ENCODE measurements around the gene SMARCA2.
A peak's percentile ranks its signal among the peaks of the same experiment; 100 is the strongest.

The SMARCA2 gene

DNA sequence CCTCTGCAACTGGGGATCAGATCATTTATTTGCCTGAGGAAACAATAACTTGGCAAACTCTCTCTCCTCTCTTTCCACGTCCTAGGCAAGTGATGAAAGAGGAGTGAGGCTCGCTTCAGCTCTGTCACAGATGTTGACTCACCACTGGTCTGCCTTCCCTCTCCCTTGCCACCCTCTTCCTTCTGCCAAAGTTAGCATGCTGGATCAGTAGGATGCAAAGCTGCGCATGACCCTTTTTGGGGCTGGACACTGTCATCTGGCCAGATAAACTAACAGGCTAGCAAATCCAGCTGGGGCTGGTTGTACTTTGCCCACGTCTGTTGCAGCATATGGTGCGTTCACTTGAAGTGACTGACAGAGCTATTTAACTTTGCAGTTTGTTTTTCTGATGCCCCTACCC is 36.2 kb upstream of the SMARCA2 start:
- H3K4me3 ChIP-seq (ENCODE audit: control insufficient read depth, low read depth, low read length): no peak overlapping the region
- TF ChIP-seq CTCF (conservative IDR thresholded peaks at IDR 0.05; ENCODE audit: control insufficient read depth, insufficient read depth, low read depth, low read length): no peak
- peak; percentile 81 for DNase-seq (ENCODE audit: low read depth)

- DNase-seq (ENCODE audit: low read depth): peak; percentile 84
- H3K4me3 ChIP-seq (ENCODE audit: control insufficient read depth, low read depth, low read length): no peak overlapping the region
- no peak for TF ChIP-seq CTCF (conservative IDR thresholded peaks at IDR 0.05; ENCODE audit: control insufficient read depth, insufficient read depth, low read depth, low read length)
These were observed 35.3 kb upstream of the SMARCA2 start for GRCh38 chr9:1979741-1980367.

DNA sequence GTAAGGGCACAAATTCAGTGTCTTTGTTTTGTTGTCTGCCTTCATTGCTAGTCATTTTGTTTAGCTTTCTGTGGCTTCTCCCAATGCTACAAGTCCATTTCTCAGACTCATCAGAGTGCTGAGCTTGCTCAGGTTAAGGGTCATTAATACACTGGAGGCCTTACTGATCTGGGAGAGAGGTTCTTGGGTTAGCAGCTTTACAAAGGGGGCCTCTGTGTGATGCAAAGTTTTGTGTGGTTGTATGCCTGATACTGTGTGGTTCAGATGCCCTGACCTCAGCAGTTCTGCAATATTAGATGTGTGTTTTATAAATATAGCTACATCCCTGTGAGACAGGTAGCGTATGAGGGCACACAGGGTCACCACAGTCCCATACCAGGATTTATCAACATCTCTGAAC is 34.8 kb upstream of the SMARCA2 start:
- H3K4me3 ChIP-seq (ENCODE audit: control insufficient read depth, low read depth, low read length): no peak overlapping the region
- no peak for TF ChIP-seq CTCF (conservative IDR thresholded peaks at IDR 0.05; ENCODE audit: control insufficient read depth, insufficient read depth, low read depth, low read length)
- no peak for DNase-seq (ENCODE audit: low read depth)

DNA sequence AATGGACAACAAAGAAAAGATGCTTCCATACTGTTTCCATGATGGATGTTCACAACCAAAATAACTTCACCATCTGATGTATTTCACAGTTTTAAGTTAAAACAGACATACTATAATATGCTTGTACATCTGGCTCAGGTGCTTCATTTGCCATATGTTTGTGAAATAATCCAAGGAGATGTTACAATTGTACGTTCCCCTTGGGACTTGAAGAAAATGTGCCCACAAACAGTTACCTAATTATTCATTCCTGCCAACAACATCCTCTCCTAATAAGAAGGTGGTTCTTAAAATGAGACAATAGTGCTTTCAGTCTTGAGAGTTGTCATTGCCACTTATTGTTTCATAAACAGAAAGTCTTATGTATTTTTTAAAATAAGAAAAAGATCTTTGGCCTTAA is 33.1 kb upstream of the SMARCA2 start:
- no peak for TF ChIP-seq CTCF (conservative IDR thresholded peaks at IDR 0.05; ENCODE audit: control insufficient read depth, insufficient read depth, low read depth, low read length)
- no peak overlapping the region for H3K4me3 ChIP-seq (ENCODE audit: control insufficient read depth, low read depth, low read length)
- no peak for DNase-seq (ENCODE audit: low read depth)

DNA sequence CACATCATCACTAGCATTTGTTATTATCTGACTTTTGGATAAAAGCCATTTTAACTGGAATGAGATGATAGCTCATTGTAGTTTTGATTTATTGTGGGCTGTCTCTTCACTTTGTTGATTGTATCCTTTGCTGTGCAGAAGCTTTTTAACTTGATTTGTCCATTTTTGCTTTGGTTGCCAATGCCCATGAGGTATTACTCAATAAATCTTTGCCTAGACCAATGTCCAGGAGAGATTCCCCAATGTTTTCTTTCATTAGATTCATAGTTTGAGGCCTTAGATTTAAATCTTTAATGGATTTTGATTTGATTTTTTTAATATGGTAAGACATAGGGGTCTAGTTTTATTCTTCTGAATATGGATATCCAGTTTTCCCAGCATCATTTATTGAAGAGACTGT is 28.8 kb upstream of the SMARCA2 start:
- DNase-seq (ENCODE audit: low read depth): no peak
- no peak overlapping the region for H3K4me3 ChIP-seq (ENCODE audit: control insufficient read depth, low read depth, low read length)
- no peak for TF ChIP-seq CTCF (conservative IDR thresholded peaks at IDR 0.05; ENCODE audit: control insufficient read depth, insufficient read depth, low read depth, low read length)

DNA sequence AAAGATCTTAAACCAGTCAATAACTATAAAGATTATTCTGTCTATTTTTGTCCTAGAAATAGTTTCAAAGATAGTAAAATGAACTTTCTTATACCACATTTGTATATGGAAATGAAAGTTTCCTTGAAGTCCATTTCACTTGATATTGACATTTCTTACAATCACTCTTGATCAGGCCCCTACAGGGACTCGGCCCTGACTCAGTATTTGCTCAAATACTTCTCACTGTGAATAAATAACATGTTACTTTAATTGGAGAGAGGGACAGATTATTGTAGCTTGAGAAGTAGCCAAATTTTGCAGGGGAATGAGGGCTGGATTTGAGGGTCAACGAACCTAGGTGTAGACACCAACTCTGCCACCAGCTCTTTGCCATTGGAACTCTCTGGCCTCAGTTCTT is 25.6 kb upstream of the SMARCA2 start:
- no peak for TF ChIP-seq CTCF (conservative IDR thresholded peaks at IDR 0.05; ENCODE audit: control insufficient read depth, insufficient read depth, low read depth, low read length)
- no peak overlapping the region for H3K4me3 ChIP-seq (ENCODE audit: control insufficient read depth, low read depth, low read length)
- DNase-seq (ENCODE audit: low read depth): no peak

GRCh38 chr9:1994180-1994579 is 21.0 kb upstream of the SMARCA2 start:
- DNase-seq (ENCODE audit: low read depth): peak; percentile 8
- TF ChIP-seq CTCF (conservative IDR thresholded peaks at IDR 0.05; ENCODE audit: control insufficient read depth, insufficient read depth, low read depth, low read length): no peak
- no peak overlapping the region for H3K4me3 ChIP-seq (ENCODE audit: control insufficient read depth, low read depth, low read length)
